NCI-H2107 treated with DMSO at 0.1 percent for 48 hours (cell line): Measurements from ENCODE around the gene SURF4.

Experiments
- DNase-seq: peaks from one replicate; lab custom pipeline; 2025; ENCODE audit not compliant: unreplicated experiment; lab: John Stamatoyannopoulos, UW

Gene SURF4

GRCh38 chr9:133375724-133376654, at the start of gene SURF4, which contains the start of gene STKLD1:
SURF4 (minus strand) TSS chr9:133376060; CDS start chr9:133375969, 91 bp downstream.
STKLD1 (plus strand) TSS chr9:133376366; CDS start chr9:133376474, 108 bp downstream.
- DNase-seq = peak; percentile 59

- DNase-seq = no peak
Measured at GRCh38 chr9:133425049-133425632, 49.3 kb upstream of the SURF4 start.

- DNase-seq = no peak
Measured at GRCh38 chr9:133424187-133424586, 48.3 kb upstream of the SURF4 start.

- no peak for DNase-seq
Measured at GRCh38 chr9:133423216-133423615, 47.4 kb upstream of the SURF4 start.

GRCh38 chr9:133421615-133422542, 46.0 kb upstream of the SURF4 start, which contains the start of gene ADAMTS13:
ADAMTS13 (plus strand) TSS chr9:133422367; CDS start chr9:133422444, 77 bp downstream.
- DNase-seq = no peak

GRCh38 chr9:133420392-133420827, 44.5 kb upstream of the SURF4 start:
- DNase-seq = no peak

GRCh38 chr9:133419005-133419404, 43.1 kb upstream of the SURF4 start:
- no peak for DNase-seq

GRCh38 chr9:133417541-133418461, 41.9 kb upstream of the SURF4 start, which contains the start of gene REXO4:
REXO4 (minus strand) TSS chr9:133418010; CDS start chr9:133417844, 166 bp downstream.
- DNase-seq = peak; percentile 75

GRCh38 chr9:133415170-133415569, 39.3 kb upstream of the SURF4 start:
- DNase-seq = no peak

- no peak for DNase-seq
Measured at GRCh38 chr9:133408042-133408441, 32.2 kb upstream of the SURF4 start.

- peak; percentile 27 for DNase-seq
Measured at GRCh38 chr9:133406480-133407307, 30.8 kb upstream of the SURF4 start.

- no peak for DNase-seq
Measured at GRCh38 chr9:133405508-133406438, 29.9 kb upstream of the SURF4 start.

- no peak for DNase-seq
Measured at GRCh38 chr9:133404454-133405002, 28.7 kb upstream of the SURF4 start.

- peak; percentile 31 for DNase-seq
Measured at GRCh38 chr9:133403766-133404453, 28.1 kb upstream of the SURF4 start.

GRCh38 chr9:133402689-133403088, 26.8 kb upstream of the SURF4 start:
- DNase-seq = no peak

GRCh38 chr9:133401588-133401987, 25.7 kb upstream of the SURF4 start:
- DNase-seq = no peak

GRCh38 chr9:133400292-133400691, 24.4 kb upstream of the SURF4 start:
- no peak for DNase-seq
